Measurements from ENCODE around the gene TEK.
"Not testable (repeated sequence)": the region's sequence is repeated elsewhere in the genome, so short reads cannot be mapped to it uniquely, and the experiment has no call there.

The TEK gene

GRCh38 chr9:27108981-27109541, at the start of gene TEK:
TEK (plus strand) TSS chr9:27109225; CDS start chr9:27109591, 366 bp downstream.
- peak; percentile 36 for DNase-seq

- DNase-seq = no peak
Measured at GRCh38 chr9:27059412-27059811, 49.6 kb upstream of the TEK start.

- no peak for DNase-seq
Measured at GRCh38 chr9:27059907-27060306, 49.1 kb upstream of the TEK start.

- no peak for DNase-seq
Measured at GRCh38 chr9:27065288-27065687, 43.7 kb upstream of the TEK start.

GRCh38 chr9:27073841-27074728, 34.9 kb upstream of the TEK start:
- DNase-seq = no peak

GRCh38 chr9:27078685-27079084, 30.3 kb upstream of the TEK start:
- DNase-seq = no peak

- DNase-seq = no peak
Measured at GRCh38 chr9:27085456-27085855, 23.6 kb upstream of the TEK start.

GRCh38 chr9:27086818-27087680, 22.0 kb upstream of the TEK start:
- no peak for DNase-seq

- DNase-seq = no peak
Measured at GRCh38 chr9:27088981-27089380, 20.0 kb upstream of the TEK start.

- no peak for DNase-seq
Measured at GRCh38 chr9:27089706-27090105, 19.3 kb upstream of the TEK start.

GRCh38 chr9:27090231-27090630, 18.8 kb upstream of the TEK start:
- DNase-seq = no peak

GRCh38 chr9:27090711-27091110, 18.3 kb upstream of the TEK start:
- no peak for DNase-seq

- not testable (repeated sequence) for DNase-seq
Measured at GRCh38 chr9:27092496-27092895, 16.5 kb upstream of the TEK start.

GRCh38 chr9:27093384-27094067, 15.5 kb upstream of the TEK start:
- not testable (repeated sequence) for DNase-seq

- DNase-seq = no peak
Measured at GRCh38 chr9:27094640-27095298, 14.3 kb upstream of the TEK start.

GRCh38 chr9:27107241-27107640, 1.8 kb upstream of the TEK start:
- DNase-seq = no peak

GRCh38 chr9:27109621-27110020, 596 bp downstream of the TEK start:
- no peak for DNase-seq

GRCh38 chr9:27110181-27110580, 1.2 kb downstream of the TEK start:
- DNase-seq = no peak

- DNase-seq = no peak
Measured at GRCh38 chr9:27112235-27112634, 3.2 kb downstream of the TEK start.

- peak; percentile 30 for DNase-seq
Measured at GRCh38 chr9:27117489-27118135, 8.6 kb downstream of the TEK start.

GRCh38 chr9:27118916-27119315, 9.9 kb downstream of the TEK start:
- DNase-seq = no peak

- DNase-seq = no peak
Measured at GRCh38 chr9:27124151-27124550, 15.1 kb downstream of the TEK start.

All from right hindlimb (tissue), 1 donor.